Measurements from ENCODE around the gene CARMIL3.

CARMIL3 gene

DNA sequence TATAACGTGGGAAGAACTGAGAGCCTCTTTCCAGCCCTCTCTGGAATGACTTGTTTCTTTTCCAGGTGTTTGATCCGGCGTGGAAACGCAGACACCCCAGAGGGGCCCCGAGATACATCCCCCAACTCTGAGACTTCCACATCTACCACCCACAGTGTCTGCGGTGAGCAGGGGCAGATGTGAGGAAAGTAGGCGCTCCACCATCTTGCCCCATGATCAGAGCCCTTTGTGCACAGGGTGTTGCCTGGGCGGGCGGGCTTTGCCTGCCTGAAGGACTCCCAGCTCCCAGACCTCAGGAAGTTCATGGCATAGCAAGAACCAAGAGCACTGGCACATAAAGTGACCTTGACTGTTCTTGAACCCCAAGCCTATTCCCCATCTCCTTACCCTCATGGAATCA is 2.8 kb downstream of the CARMIL3 start:
- peaks cover 0 to 19% (median 17%) of the 10 kb centered on the region in 5 donors for H3K4me1 ChIP-seq (ENCODE audit: control insufficient read depth in 5 of 5, insufficient read depth in 5 of 5, low read length in 5 of 5)
- no peak overlapping the region for H3K27ac ChIP-seq (ENCODE audit: low read depth, low read length)
- no peak overlapping the region for H3K9ac ChIP-seq (ENCODE audit: low read length in 5 of 5)
- H3K27me3 ChIP-seq (ENCODE audit: control insufficient read depth in 5 of 5, insufficient read depth in 4 of 5, low read length in 5 of 5) = peaks cover 0 to 10% (median 3%) of the 10 kb centered on the region in 5 donors
- no peaks in the 10 kb centered on the region for H3K36me3 ChIP-seq (ENCODE audit: control insufficient read depth in 5 of 5, insufficient read depth in 5 of 5, low read length in 5 of 5)
- H3K9me3 ChIP-seq (ENCODE audit: control insufficient read depth in 5 of 5, low read length in 5 of 5) = no peaks in the 10 kb centered on the region
- no peak overlapping the region for H3K4me3 ChIP-seq (ENCODE audit: low read depth in 1 of 5, low read length in 5 of 5)

DNA sequence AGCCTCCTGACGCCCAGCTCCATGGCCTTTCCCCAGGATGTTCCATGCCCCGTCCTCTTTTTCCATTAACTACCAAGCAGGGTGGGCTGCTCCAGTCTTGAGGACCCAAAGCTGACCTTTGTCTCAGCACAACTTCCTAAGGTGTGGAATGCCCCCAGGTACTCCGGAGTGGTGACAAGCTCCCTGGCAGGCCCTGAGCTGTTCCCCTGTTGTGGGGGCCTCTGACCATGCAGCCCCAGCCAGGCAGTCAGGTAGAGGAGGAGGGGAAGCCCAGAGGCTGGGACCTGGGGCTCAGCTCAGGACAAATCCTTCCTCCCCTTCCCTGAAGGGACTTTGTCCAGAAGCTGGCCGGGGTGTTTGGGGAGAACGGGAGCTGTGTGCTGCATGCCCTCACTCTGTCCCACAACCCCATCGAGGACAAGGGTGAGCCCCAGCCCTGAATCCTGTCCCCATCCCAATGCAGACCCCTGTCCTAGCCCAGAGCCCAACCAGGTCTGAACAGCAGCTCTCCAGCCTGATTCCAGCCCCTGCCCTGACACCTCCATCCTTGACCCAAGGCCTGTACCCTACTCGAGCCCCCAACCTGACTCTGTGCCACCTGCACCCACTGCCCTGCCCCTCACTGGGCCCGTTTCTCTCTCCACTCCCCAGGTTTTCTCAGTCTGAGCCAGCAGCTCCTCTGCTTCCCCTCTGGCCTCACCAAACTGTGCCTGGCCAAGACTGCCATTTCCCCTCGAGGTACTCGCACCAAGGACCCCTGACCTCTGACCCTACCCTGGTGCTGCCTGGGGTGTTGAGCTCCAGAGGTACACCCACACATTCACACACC is 4.4 kb downstream of the CARMIL3 start:
- no peak overlapping the region for H3K4me3 ChIP-seq (ENCODE audit: low read depth in 1 of 5, low read length in 5 of 5)
- peaks cover 0 to 17% (median 16%) of the 10 kb centered on the region in 5 donors for H3K4me1 ChIP-seq (ENCODE audit: control insufficient read depth in 5 of 5, insufficient read depth in 5 of 5, low read length in 5 of 5)

GRCh38 chr14:24056800-24057184 is 5.0 kb downstream of the CARMIL3 start:
- Histone ChIP-seq H3K4me3 (ENCODE audit: low read depth in 1 of 5, low read length in 5 of 5) (no peak overlapping the region), H3K4me1 (ENCODE audit: control insufficient read depth in 5 of 5, insufficient read depth in 5 of 5, low read length in 5 of 5) (peaks cover 0 to 11% (median 10%) of the 10 kb centered on the region in 5 donors), H3K9me3 (ENCODE audit: control insufficient read depth in 5 of 5, low read length in 5 of 5) (no peaks in the 10 kb centered on the region), H3K9ac (ENCODE audit: low read length in 5 of 5) (no peak overlapping the region), H3K36me3 (ENCODE audit: control insufficient read depth in 5 of 5, insufficient read depth in 5 of 5, low read length in 5 of 5) (no peaks in the 10 kb centered on the region), H3K27me3 (ENCODE audit: control insufficient read depth in 5 of 5, insufficient read depth in 4 of 5, low read length in 5 of 5) (peaks cover 0 to 10% (median 3%) of the 10 kb centered on the region in 5 donors), H3K27ac (ENCODE audit: low read depth, low read length) (no peak overlapping the region)

More for the DNA sequence above, 4.4 kb downstream of the CARMIL3 start:
- Histone ChIP-seq H3K9me3 (ENCODE audit: control insufficient read depth in 5 of 5, low read length in 5 of 5) (no peaks in the 10 kb centered on the region), H3K9ac (ENCODE audit: low read length in 5 of 5) (no peak overlapping the region), H3K27ac (ENCODE audit: low read depth, low read length) (no peak overlapping the region), H3K36me3 (ENCODE audit: control insufficient read depth in 5 of 5, insufficient read depth in 5 of 5, low read length in 5 of 5) (no peaks in the 10 kb centered on the region), H3K27me3 (ENCODE audit: control insufficient read depth in 5 of 5, insufficient read depth in 4 of 5, low read length in 5 of 5) (peaks cover 0 to 10% (median 3%) of the 10 kb centered on the region in 5 donors)

DNA sequence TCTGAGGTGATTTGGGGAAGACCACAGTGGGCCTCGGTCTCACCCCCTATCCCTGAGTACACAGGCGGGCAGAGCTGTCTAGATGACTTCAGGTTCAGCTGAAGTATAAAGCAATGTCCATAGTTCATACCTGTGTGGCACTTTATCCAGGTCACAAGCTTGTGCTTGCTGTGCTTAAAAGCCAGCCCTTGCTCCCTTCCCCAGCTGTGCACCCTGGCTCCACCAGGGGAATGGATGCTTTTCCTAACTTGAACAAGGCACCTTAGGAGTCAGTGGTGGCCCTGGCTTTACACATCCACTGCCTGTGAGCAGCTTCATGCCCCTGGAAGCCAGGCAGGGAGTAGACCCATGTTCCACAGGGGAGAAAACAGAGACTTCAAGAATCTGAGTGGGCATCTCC is 5.5 kb downstream of the CARMIL3 start:
- peaks cover 0 to 7% (median 6%) of the 10 kb centered on the region in 5 donors for H3K4me1 ChIP-seq (ENCODE audit: control insufficient read depth in 5 of 5, insufficient read depth in 5 of 5, low read length in 5 of 5)
- no peak overlapping the region for H3K9ac ChIP-seq (ENCODE audit: low read length in 5 of 5)
- no peak overlapping the region for H3K4me3 ChIP-seq (ENCODE audit: low read depth in 1 of 5, low read length in 5 of 5)
- no peaks in the 10 kb centered on the region for H3K9me3 ChIP-seq (ENCODE audit: control insufficient read depth in 5 of 5, low read length in 5 of 5)
- H3K27me3 ChIP-seq (ENCODE audit: control insufficient read depth in 5 of 5, insufficient read depth in 4 of 5, low read length in 5 of 5) = peaks cover 0 to 10% (median 3%) of the 10 kb centered on the region in 5 donors
- H3K27ac ChIP-seq (ENCODE audit: low read depth, low read length) = no peak overlapping the region
- H3K36me3 ChIP-seq (ENCODE audit: control insufficient read depth in 5 of 5, insufficient read depth in 5 of 5, low read length in 5 of 5) = no peaks in the 10 kb centered on the region

GRCh38 chr14:24057867-24058259 is 6.1 kb downstream of the CARMIL3 start:
- Histone ChIP-seq H3K27ac (ENCODE audit: low read depth, low read length) (no peak overlapping the region), H3K4me1 (ENCODE audit: control insufficient read depth in 5 of 5, insufficient read depth in 5 of 5, low read length in 5 of 5) (peaks cover 0 to 1% (median 0%) of the 10 kb centered on the region in 5 donors), H3K4me3 (ENCODE audit: low read depth in 1 of 5, low read length in 5 of 5) (no peak overlapping the region), H3K9ac (ENCODE audit: low read length in 5 of 5) (no peak overlapping the region), H3K27me3 (ENCODE audit: control insufficient read depth in 5 of 5, insufficient read depth in 4 of 5, low read length in 5 of 5) (peaks cover 0 to 10% (median 3%) of the 10 kb centered on the region in 5 donors), H3K9me3 (ENCODE audit: control insufficient read depth in 5 of 5, low read length in 5 of 5) (no peaks in the 10 kb centered on the region), H3K36me3 (ENCODE audit: control insufficient read depth in 5 of 5, insufficient read depth in 5 of 5, low read length in 5 of 5) (no peaks in the 10 kb centered on the region)

- H3K4me3 ChIP-seq (ENCODE audit: low read depth in 1 of 5, low read length in 5 of 5) = no peak overlapping the region
- no peak overlapping the region for H3K9ac ChIP-seq (ENCODE audit: low read length in 5 of 5)
- no peaks in the 10 kb centered on the region for H3K4me1 ChIP-seq (ENCODE audit: control insufficient read depth in 5 of 5, insufficient read depth in 5 of 5, low read length in 5 of 5)
- H3K9me3 ChIP-seq (ENCODE audit: control insufficient read depth in 5 of 5, low read length in 5 of 5) = no peaks in the 10 kb centered on the region
- no peak overlapping the region for H3K27ac ChIP-seq (ENCODE audit: low read depth, low read length)
- H3K36me3 ChIP-seq (ENCODE audit: control insufficient read depth in 5 of 5, insufficient read depth in 5 of 5, low read length in 5 of 5) = no peaks in the 10 kb centered on the region
- peaks cover 0 to 10% (median 3%) of the 10 kb centered on the region in 5 donors for H3K27me3 ChIP-seq (ENCODE audit: control insufficient read depth in 5 of 5, insufficient read depth in 4 of 5, low read length in 5 of 5)
These were observed 6.6 kb downstream of the CARMIL3 start for GRCh38 chr14:24058260-24058950.

DNA sequence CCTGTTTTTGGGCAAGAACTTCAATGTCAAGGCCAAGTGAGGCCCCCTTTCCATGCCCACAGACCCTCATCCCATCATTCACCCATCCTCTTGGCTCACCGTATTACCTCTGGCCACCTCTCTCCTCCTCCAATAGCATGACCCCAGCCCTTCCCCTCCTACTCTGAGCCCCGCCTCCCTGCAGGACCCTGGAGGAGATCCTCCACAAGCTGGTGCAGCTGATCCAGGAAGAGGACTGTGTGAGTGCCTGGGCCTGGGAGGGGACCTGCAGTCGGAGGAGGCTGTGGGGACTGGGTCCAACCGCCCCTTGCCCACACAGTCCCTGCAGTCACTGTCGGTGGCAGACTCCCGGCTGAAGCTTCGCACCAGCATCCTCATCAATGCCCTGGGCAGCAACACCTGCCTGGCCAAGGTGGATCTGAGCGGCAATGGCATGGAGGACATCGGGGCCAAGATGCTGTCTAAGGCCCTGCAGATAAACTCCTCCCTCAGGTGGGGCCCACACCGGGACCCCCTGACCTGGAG is 7.2 kb downstream of the CARMIL3 start:
- H3K9ac ChIP-seq (ENCODE audit: low read length in 5 of 5) = no peak overlapping the region
- H3K36me3 ChIP-seq (ENCODE audit: control insufficient read depth in 5 of 5, insufficient read depth in 5 of 5, low read length in 5 of 5) = no peaks in the 10 kb centered on the region

DNA sequence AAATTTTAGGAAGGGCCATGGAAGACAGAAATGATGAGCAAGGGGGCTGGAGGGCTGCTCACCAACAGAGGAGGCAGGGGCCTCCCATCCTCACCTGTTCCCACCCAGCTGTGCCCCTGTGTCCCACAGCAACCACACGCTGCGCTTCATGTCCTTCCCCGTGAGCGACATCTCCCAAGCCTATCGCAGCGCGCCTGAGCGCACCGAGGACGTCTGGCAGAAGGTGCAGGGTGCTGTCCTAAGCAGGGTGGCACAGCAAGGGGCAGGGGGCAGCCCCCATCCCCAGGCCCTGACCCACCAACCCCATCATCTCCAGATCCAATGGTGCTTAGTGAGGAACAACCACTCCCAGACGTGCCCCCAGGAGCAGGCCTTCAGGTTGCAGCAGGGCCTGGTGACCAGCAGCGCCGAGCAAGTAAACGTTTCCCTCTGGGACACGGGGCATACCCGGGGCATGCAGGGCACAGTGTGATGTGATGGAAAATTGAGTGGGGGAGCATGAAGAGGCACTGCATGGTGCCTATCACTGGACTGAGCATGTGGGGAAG is 8.1 kb downstream of the CARMIL3 start:
- Histone ChIP-seq H3K27ac (ENCODE audit: low read depth, low read length) (no peak overlapping the region), H3K27me3 (ENCODE audit: control insufficient read depth in 5 of 5, insufficient read depth in 4 of 5, low read length in 5 of 5) (peaks cover 0 to 3% (median 0%) of the 10 kb centered on the region in 5 donors), H3K4me1 (ENCODE audit: control insufficient read depth in 5 of 5, insufficient read depth in 5 of 5, low read length in 5 of 5) (peaks cover 0 to 2% (median 0%) of the 10 kb centered on the region in 5 donors), H3K9me3 (ENCODE audit: control insufficient read depth in 5 of 5, low read length in 5 of 5) (no peaks in the 10 kb centered on the region), H3K36me3 (ENCODE audit: control insufficient read depth in 5 of 5, insufficient read depth in 5 of 5, low read length in 5 of 5) (no peaks in the 10 kb centered on the region), H3K9ac (ENCODE audit: low read length in 5 of 5) (no peak overlapping the region), H3K4me3 (ENCODE audit: low read depth in 1 of 5, low read length in 5 of 5) (no peak overlapping the region)

More for the DNA sequence above, 7.2 kb downstream of the CARMIL3 start:
- Histone ChIP-seq H3K27ac (ENCODE audit: low read depth, low read length) (no peak overlapping the region), H3K4me3 (ENCODE audit: low read depth in 1 of 5, low read length in 5 of 5) (no peak overlapping the region), H3K9me3 (ENCODE audit: control insufficient read depth in 5 of 5, low read length in 5 of 5) (no peaks in the 10 kb centered on the region), H3K27me3 (ENCODE audit: control insufficient read depth in 5 of 5, insufficient read depth in 4 of 5, low read length in 5 of 5) (peaks cover 0 to 5% (median 3%) of the 10 kb centered on the region in 5 donors), H3K4me1 (ENCODE audit: control insufficient read depth in 5 of 5, insufficient read depth in 5 of 5, low read length in 5 of 5) (no peaks in the 10 kb centered on the region)

- H3K27ac ChIP-seq (ENCODE audit: low read depth, low read length) = no peak overlapping the region
- no peaks in the 10 kb centered on the region for H3K9me3 ChIP-seq (ENCODE audit: control insufficient read depth in 5 of 5, low read length in 5 of 5)
- H3K4me1 ChIP-seq (ENCODE audit: control insufficient read depth in 5 of 5, insufficient read depth in 5 of 5, low read length in 5 of 5) = peaks cover 0 to 2% (median 0%) of the 10 kb centered on the region in 5 donors
- H3K36me3 ChIP-seq (ENCODE audit: control insufficient read depth in 5 of 5, insufficient read depth in 5 of 5, low read length in 5 of 5) = no peaks in the 10 kb centered on the region
- H3K4me3 ChIP-seq (ENCODE audit: low read depth in 1 of 5, low read length in 5 of 5) = no peak overlapping the region
- no peak overlapping the region for H3K9ac ChIP-seq (ENCODE audit: low read length in 5 of 5)
- peaks cover 0 to 3% (median 0%) of the 10 kb centered on the region in 5 donors for H3K27me3 ChIP-seq (ENCODE audit: control insufficient read depth in 5 of 5, insufficient read depth in 4 of 5, low read length in 5 of 5)
These were observed 8.6 kb downstream of the CARMIL3 start for GRCh38 chr14:24060443-24060842.
